GM19239 (cell line): ENCODE measurements around the gene MISFA.
"Not testable (repeated sequence)": the region's sequence is repeated elsewhere in the genome, so short reads cannot be mapped to it uniquely, and the experiment has no call there.

ENCODE experiments used
- DNase-seq: peaks from one replicate; pipeline ENCODE4 v3.0.0; 2011; ENCODE audit warnings: low spot score; ENCODE audit not compliant: insufficient read length
- FAIRE-seq: peaks from 2 replicates; lab custom pipeline; 2011; peaks lifted over from hg19 to GRCh38; lab: Jason Lieb, UNC

Gene MISFA

GRCh38 chr11:18615628-18616392 is 16.2 kb downstream of the MISFA start:
- FAIRE-seq (peak; percentile 97), DNase-seq (peak; percentile 48)

- DNase-seq (no peak), FAIRE-seq (peak; percentile 76)
Observed at GRCh38 chr11:18617688-18618341, 18.2 kb downstream of the MISFA start.

- no peak for DNase-seq
- peak; percentile 60 for FAIRE-seq
Observed at GRCh38 chr11:18618342-18619025, 18.9 kb downstream of the MISFA start.

- DNase-seq (no peak), FAIRE-seq (no peak)
Observed at GRCh38 chr11:18623707-18624106, 24.1 kb downstream of the MISFA start.

- DNase-seq (no peak), FAIRE-seq (no peak)
Observed at GRCh38 chr11:18624161-18624560, 24.6 kb downstream of the MISFA start.

GRCh38 chr11:18632841-18633240 is 33.3 kb downstream of the MISFA start:
- DNase-seq (no peak), FAIRE-seq (no peak)

GRCh38 chr11:18633256-18634139 is 33.9 kb downstream of the MISFA start:
- DNase-seq (peak; percentile 40), FAIRE-seq (peak; percentile 94)

GRCh38 chr11:18634140-18635032 is 34.8 kb downstream of the MISFA start, which contains the start of gene SPTY2D1:
TSS of gene SPTY2D1 (minus strand) at chr11:18634342. CDS start at chr11:18634257, 85 bp downstream.
- DNase-seq (peak; percentile 82), FAIRE-seq (peak; percentile 100)

GRCh38 chr11:18641677-18642076 is 42.1 kb downstream of the MISFA start:
- no peak for FAIRE-seq
- no peak for DNase-seq

- DNase-seq, FAIRE-seq: not testable (repeated sequence)
Observed at GRCh38 chr11:18643034-18643433, 43.4 kb downstream of the MISFA start.

GRCh38 chr11:18650353-18650752 is 50.8 kb downstream of the MISFA start:
- DNase-seq (no peak), FAIRE-seq (no peak)

- no peak for FAIRE-seq
- peak; percentile 43 for DNase-seq
Observed at GRCh38 chr11:18650859-18651557, 51.4 kb downstream of the MISFA start.
